ENCODE results near the gene APLP1.

DNA sequence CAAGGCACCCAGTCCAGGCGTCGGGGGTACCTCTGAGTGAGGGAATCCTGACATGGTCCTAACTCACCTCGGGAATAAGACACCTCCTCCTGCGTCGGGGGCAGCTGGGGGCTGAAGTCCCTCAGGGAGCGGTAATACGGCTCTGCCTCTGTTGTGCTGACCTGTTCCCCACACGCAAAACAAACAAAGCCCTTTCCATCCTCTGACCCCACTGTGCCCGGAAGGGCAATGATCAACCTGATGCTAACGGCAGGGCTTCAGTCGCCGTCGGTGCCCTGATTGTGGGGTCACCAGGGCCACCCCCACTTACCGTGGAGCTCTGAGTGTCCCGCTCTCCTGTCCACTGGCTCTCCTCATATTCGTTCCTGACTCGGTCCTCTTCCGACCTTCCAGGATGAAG, 37.4 kb upstream of the APLP1 start:
- TF ChIP-seq POLR2AphosphoS5 (IDR thresholded peaks at IDR 0.05; ENCODE audit: borderline replicate concordance, low read depth, low read length) (no peak), EZH2 (IDR thresholded peaks at IDR 0.05) (no peak), FOXP2 (optimal IDR thresholded peaks at IDR 0.05; ENCODE audit: control extremely low read depth, extremely low read length, insufficient read depth) (no peak)

Data from SK-N-MC (cell line).